ENCODE data around the gene PTGIR.

PTGIR gene

GRCh38 chr19:46599716-46600373 is 25.0 kb downstream of the PTGIR start:
- DNase-seq: no peak

- DNase-seq: no peak
Measured at GRCh38 chr19:46598372-46598917, 26.4 kb downstream of the PTGIR start.

- DNase-seq: no peak
Measured at GRCh38 chr19:46596008-46596407, 28.9 kb downstream of the PTGIR start.

- DNase-seq: no peak
Measured at GRCh38 chr19:46591870-46592269, 33.0 kb downstream of the PTGIR start.

GRCh38 chr19:46591254-46591653 is 33.6 kb downstream of the PTGIR start:
- DNase-seq: no peak

- DNase-seq: no peak
Measured at GRCh38 chr19:46587861-46588260, 37.0 kb downstream of the PTGIR start.

GRCh38 chr19:46586294-46586693 is 38.6 kb downstream of the PTGIR start:
- DNase-seq: no peak

- no peak for DNase-seq
Measured at GRCh38 chr19:46585539-46585938, 39.4 kb downstream of the PTGIR start.

- no peak for DNase-seq
Measured at GRCh38 chr19:46580247-46580646, 44.6 kb downstream of the PTGIR start.

GRCh38 chr19:46579361-46579879 is 45.5 kb downstream of the PTGIR start:
- peak; percentile 46 for DNase-seq

- DNase-seq: no peak
Measured at GRCh38 chr19:46578450-46578849, 46.4 kb downstream of the PTGIR start.

GRCh38 chr19:46574533-46574932 is 50.4 kb downstream of the PTGIR start:
- peak; percentile 37 for DNase-seq

GRCh38 chr19:46573679-46574498 is 51.0 kb downstream of the PTGIR start:
- no peak for DNase-seq

GRCh38 chr19:46571495-46571894 is 53.4 kb downstream of the PTGIR start:
- peak; percentile 14 for DNase-seq
